ENCODE data around the gene MECP2. TPM values are rescaled to one million over a fixed set of nuclear protein-coding genes. Genes with fewer than 3 reads are reported as not detected.

Gene MECP2
- total RNA-seq, 1 experiment from 2014 or later: 20.4 TPM

DNA sequence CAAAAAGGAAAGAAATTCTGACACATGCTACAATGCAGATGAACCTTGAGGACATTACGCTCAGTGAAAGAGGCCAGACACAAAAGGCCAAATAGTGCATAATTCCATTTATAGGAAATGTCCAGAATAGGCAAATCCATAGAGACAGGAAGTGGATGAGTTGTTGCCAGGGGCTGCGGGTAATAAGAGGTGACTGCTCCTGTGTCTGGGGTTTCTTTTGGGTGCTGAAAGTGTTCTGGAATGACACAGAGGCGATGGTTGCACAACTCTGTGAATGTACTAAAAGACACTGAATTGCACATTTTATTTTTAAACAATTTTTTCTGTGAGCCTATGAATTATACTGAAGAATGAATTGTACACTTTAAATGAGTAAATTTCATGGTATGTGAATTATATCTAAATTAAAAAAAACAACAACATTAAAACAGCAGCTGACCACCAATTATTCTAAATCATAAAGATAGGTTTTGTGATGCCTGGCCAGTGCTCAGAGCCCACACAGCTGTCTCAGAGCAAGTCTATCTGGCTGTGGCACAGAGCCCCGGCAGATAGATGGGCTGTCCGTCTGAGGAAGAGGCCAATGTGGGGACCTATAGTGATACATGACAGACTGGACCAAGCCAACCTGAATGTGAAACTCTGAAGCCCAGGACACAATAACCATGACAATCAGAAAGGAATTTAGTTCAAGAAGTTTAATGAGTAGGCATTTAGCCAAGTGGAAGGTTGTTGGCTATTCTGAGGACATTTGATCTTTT is 54.3 kb downstream of the MECP2 start:
- Histone ChIP-seq H3K9ac (ENCODE audit: low read length) (no peak overlapping the region), H3K9me2 (replicated peaks; ENCODE audit: insufficient read depth, low read length) (no peaks in the 10 kb centered on the region), H2AFZ (ENCODE audit: low read length) (no peak overlapping the region), H3K4me1 (ENCODE audit: low read length) (no peaks in the 10 kb centered on the region), H3K4me2 (ENCODE audit: low read depth, low read length, poor library complexity, severe bottlenecking) (no peak overlapping the region), H3K9me3 (ENCODE audit: low read length) (no peaks in the 10 kb centered on the region), H3K27me3 (ENCODE audit: low read length) (no peaks in the 10 kb centered on the region), H3K4me3 (ENCODE audit: low read length) (no peak overlapping the region), H3K27ac (ENCODE audit: low read length) (no peak overlapping the region), H3K36me3 (ENCODE audit: insufficient read depth, low read length) (no peaks in the 10 kb centered on the region), H4K20me1 (ENCODE audit: insufficient read depth, low read depth, low read length) (no peaks in the 10 kb centered on the region), H3K79me2 (ENCODE audit: low read length) (peaks cover 50% of the 10 kb centered on the region)
- no peak for DNase-seq

DNA sequence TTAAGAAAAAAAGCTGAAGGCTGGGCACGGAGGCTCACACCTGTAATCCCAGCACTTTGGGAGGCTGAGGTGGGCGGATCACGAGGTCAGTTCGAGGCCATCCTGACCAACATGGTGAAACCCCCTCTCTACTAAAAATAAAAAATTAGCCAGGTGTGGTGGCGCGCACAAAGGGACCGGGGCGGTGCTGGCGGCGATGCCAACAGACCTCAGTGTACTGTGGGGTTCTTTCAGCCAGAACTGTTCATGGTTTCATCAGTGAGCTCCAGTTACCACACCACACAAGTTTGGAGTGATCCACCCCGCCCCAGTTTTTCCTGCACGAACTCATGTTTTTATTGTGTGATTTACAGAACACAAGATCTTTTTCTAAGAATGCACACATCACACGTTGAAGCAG is 56.7 kb downstream of the MECP2 start:
- no peaks in the 10 kb centered on the region for H3K4me1 ChIP-seq (ENCODE audit: low read length)
- H3K9me3 ChIP-seq (ENCODE audit: low read length): no peaks in the 10 kb centered on the region
- H3K4me2 ChIP-seq (ENCODE audit: low read depth, low read length, poor library complexity, severe bottlenecking): no peak overlapping the region
- no peaks in the 10 kb centered on the region for H3K9me2 ChIP-seq (replicated peaks; ENCODE audit: insufficient read depth, low read length)
- H2AFZ ChIP-seq (ENCODE audit: low read length): no peak overlapping the region
- H3K4me3 ChIP-seq (ENCODE audit: low read length): no peak overlapping the region
- peaks cover 32% of the 10 kb centered on the region for H3K79me2 ChIP-seq (ENCODE audit: low read length)
- DNase-seq: no peak
- no peaks in the 10 kb centered on the region for H3K27me3 ChIP-seq (ENCODE audit: low read length)
- no peaks in the 10 kb centered on the region for H4K20me1 ChIP-seq (ENCODE audit: insufficient read depth, low read depth, low read length)
- no peak overlapping the region for H3K27ac ChIP-seq (ENCODE audit: low read length)
- no peak overlapping the region for H3K9ac ChIP-seq (ENCODE audit: low read length)
- H3K36me3 ChIP-seq (ENCODE audit: insufficient read depth, low read length): no peaks in the 10 kb centered on the region

DNA sequence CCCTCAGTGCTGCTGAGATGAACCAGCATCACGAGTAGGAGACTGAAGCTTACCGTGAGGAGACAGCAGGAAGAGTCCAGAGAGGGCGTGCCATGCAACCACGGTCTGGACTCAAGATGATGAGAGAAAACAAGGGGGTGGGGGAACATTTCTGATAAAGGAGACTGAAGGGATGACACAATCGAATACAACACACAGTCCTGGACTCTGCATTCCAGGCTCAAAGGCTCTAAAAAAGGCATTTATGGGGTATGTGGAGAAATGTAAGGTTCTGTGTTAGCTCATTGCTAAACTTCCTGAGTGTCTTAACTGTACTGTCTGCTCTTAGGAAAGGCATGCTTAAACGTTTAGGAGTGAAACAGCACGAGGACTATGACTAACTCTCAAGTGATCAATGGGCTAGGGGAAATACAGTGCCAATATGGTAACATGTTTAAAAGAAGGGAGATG is 57.2 kb downstream of the MECP2 start:
- no peaks in the 10 kb centered on the region for H3K9me2 ChIP-seq (replicated peaks; ENCODE audit: insufficient read depth, low read length)
- no peaks in the 10 kb centered on the region for H3K36me3 ChIP-seq (ENCODE audit: insufficient read depth, low read length)
- H3K79me2 ChIP-seq (ENCODE audit: low read length): peaks cover 33% of the 10 kb centered on the region
- H3K27ac ChIP-seq (ENCODE audit: low read length): no peak overlapping the region
- no peak overlapping the region for H3K9ac ChIP-seq (ENCODE audit: low read length)
- no peaks in the 10 kb centered on the region for H3K4me1 ChIP-seq (ENCODE audit: low read length)
- H3K27me3 ChIP-seq (ENCODE audit: low read length): no peaks in the 10 kb centered on the region
- no peaks in the 10 kb centered on the region for H4K20me1 ChIP-seq (ENCODE audit: insufficient read depth, low read depth, low read length)
- H3K9me3 ChIP-seq (ENCODE audit: low read length): no peaks in the 10 kb centered on the region
- no peak overlapping the region for H3K4me3 ChIP-seq (ENCODE audit: low read length)
- H3K4me2 ChIP-seq (ENCODE audit: low read depth, low read length, poor library complexity, severe bottlenecking): no peak overlapping the region
- no peak overlapping the region for H2AFZ ChIP-seq (ENCODE audit: low read length)
- DNase-seq: no peak

DNA sequence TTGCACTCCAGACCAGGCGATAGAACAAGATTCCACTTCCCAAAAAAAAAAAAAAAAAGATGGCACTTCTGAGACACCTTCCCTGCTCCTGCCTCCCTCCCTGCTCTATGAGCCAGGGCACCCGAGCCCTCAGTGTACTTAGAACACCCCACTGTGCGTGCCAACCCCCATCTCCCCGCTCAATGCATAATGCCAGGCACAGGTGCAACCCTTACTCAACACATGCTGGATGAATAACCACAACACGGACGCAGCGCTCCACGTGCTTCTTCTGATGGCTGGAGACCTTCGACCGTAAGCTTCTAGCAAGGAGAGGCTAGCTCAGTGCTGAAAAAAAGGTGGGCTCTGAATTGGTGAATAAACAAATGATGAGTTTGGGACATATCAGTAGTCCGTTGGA is 57.9 kb downstream of the MECP2 start:
- Histone ChIP-seq H2AFZ (ENCODE audit: low read length) (no peak overlapping the region), H3K4me1 (ENCODE audit: low read length) (no peaks in the 10 kb centered on the region), H3K36me3 (ENCODE audit: insufficient read depth, low read length) (no peaks in the 10 kb centered on the region), H3K4me2 (ENCODE audit: low read depth, low read length, poor library complexity, severe bottlenecking) (no peak overlapping the region), H3K27me3 (ENCODE audit: low read length) (no peaks in the 10 kb centered on the region), H3K27ac (ENCODE audit: low read length) (no peak overlapping the region), H4K20me1 (ENCODE audit: insufficient read depth, low read depth, low read length) (no peaks in the 10 kb centered on the region), H3K9me3 (ENCODE audit: low read length) (no peaks in the 10 kb centered on the region), H3K79me2 (ENCODE audit: low read length) (peaks cover 28% of the 10 kb centered on the region), H3K4me3 (ENCODE audit: low read length) (no peak overlapping the region), H3K9ac (ENCODE audit: low read length) (no peak overlapping the region), H3K9me2 (replicated peaks; ENCODE audit: insufficient read depth, low read length) (no peaks in the 10 kb centered on the region)
- no peak for DNase-seq

DNA sequence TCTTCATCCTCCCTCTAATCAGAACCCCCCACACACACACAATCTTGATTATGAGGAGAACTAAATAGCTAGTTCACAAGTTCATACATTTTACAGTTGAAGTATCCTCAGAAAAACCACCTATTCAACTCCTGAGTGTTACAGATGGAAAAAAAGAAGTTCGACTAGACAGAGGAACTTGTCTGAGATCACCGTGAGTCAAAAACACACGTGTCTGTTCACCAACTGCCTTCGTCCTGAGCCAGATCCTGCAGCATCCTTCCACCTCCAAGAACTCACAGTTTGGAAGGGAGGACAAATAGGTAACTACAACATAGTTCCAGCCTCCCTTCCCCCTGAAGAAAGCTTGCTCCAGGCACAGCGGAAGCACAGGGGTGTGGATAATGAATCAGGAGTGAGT is 58.9 kb downstream of the MECP2 start:
- Histone ChIP-seq H4K20me1 (ENCODE audit: insufficient read depth, low read depth, low read length) (no peaks in the 10 kb centered on the region), H3K4me2 (ENCODE audit: low read depth, low read length, poor library complexity, severe bottlenecking) (no peak overlapping the region), H2AFZ (ENCODE audit: low read length) (no peak overlapping the region), H3K9me2 (replicated peaks; ENCODE audit: insufficient read depth, low read length) (no peaks in the 10 kb centered on the region), H3K27me3 (ENCODE audit: low read length) (no peaks in the 10 kb centered on the region), H3K27ac (ENCODE audit: low read length) (no peak overlapping the region), H3K9ac (ENCODE audit: low read length) (no peak overlapping the region), H3K36me3 (ENCODE audit: insufficient read depth, low read length) (no peaks in the 10 kb centered on the region), H3K79me2 (ENCODE audit: low read length) (peaks cover 25% of the 10 kb centered on the region), H3K4me3 (ENCODE audit: low read length) (no peak overlapping the region), H3K4me1 (ENCODE audit: low read length) (no peaks in the 10 kb centered on the region), H3K9me3 (ENCODE audit: low read length) (no peaks in the 10 kb centered on the region)
- no peak for DNase-seq

DNA sequence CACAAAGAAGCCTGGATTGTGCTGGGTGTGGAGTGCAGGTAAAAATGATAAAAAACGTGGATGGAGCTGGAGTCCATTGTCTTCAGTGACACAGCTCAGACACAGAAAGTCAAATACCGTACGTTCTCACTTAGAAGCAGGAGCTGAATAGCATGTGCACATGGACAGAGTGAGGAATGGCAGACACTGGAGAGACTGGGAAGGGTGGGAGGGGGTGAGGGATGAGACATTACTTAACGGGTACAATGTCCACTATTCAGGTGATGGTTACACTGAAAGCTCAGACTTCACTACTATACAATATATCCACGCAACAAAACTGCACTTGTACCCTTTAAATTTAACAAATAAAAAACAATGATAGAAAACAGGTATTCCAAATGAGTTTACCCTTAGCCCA is 59.8 kb downstream of the MECP2 start:
- no peaks in the 10 kb centered on the region for H3K9me2 ChIP-seq (replicated peaks; ENCODE audit: insufficient read depth, low read length)
- H4K20me1 ChIP-seq (ENCODE audit: insufficient read depth, low read depth, low read length): no peaks in the 10 kb centered on the region
- no peak overlapping the region for H3K4me2 ChIP-seq (ENCODE audit: low read depth, low read length, poor library complexity, severe bottlenecking)
- no peak overlapping the region for H2AFZ ChIP-seq (ENCODE audit: low read length)
- no peak overlapping the region for H3K27ac ChIP-seq (ENCODE audit: low read length)
- no peak for DNase-seq
- H3K4me1 ChIP-seq (ENCODE audit: low read length): no peaks in the 10 kb centered on the region
- H3K9me3 ChIP-seq (ENCODE audit: low read length): no peaks in the 10 kb centered on the region
- no peaks in the 10 kb centered on the region for H3K27me3 ChIP-seq (ENCODE audit: low read length)
- no peak overlapping the region for H3K9ac ChIP-seq (ENCODE audit: low read length)
- H3K36me3 ChIP-seq (ENCODE audit: insufficient read depth, low read length): no peaks in the 10 kb centered on the region
- no peak overlapping the region for H3K4me3 ChIP-seq (ENCODE audit: low read length)
- H3K79me2 ChIP-seq (ENCODE audit: low read length): peaks cover 19% of the 10 kb centered on the region

DNA sequence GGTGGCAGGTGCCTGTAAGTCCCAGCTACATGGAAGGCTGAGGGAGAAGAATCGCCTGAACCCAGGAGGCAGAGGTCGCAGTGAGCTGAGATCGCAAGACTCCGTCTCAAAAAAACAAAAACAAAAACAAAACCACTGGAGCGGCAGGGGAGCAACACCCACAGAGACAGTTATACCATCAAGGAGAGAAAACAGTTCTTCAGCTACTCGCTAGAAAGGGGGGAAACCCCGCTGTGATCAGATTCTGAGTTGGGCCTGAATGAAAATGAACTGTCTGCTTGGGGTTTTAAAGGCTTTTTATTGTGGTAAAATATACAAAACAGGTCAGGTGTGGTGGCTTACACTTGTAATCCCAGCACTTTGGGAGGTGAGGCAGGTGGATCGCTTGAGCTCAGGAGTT is 61.0 kb downstream of the MECP2 start:
- peaks cover 13% of the 10 kb centered on the region; the same call in 1 of the 2 replicates for H3K79me2 ChIP-seq (ENCODE audit: low read length)

DNA sequence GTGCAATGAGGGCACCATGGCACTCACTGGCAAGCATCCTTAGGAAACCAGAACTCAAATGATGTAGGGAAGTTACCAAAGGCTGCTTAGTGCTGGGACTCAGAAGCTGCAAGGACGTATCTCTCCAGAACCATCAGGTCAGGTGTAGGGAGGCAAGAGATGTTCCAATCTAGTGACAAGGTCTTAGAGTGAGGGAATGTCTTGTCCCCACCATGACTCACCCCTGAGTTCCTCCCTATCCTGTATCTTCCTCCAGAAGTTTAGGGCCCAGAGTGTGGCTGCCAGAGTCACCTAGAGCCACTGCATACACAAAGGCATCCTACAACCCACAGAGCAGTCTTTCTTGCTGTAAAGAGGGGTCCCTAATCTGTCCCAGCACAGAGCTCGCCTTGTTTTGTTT is 63.7 kb downstream of the MECP2 start:
- Histone ChIP-seq H3K79me2 (ENCODE audit: low read length) (peaks cover 6% of the 10 kb centered on the region; the same call in 1 of the 2 replicates), H4K20me1 (ENCODE audit: insufficient read depth, low read depth, low read length) (no peaks in the 10 kb centered on the region), H3K9me3 (ENCODE audit: low read length) (no peaks in the 10 kb centered on the region), H3K4me2 (ENCODE audit: low read depth, low read length, poor library complexity, severe bottlenecking) (no peak overlapping the region), H3K9me2 (replicated peaks; ENCODE audit: insufficient read depth, low read length) (no peaks in the 10 kb centered on the region), H2AFZ (ENCODE audit: low read length) (no peak overlapping the region), H3K27me3 (ENCODE audit: low read length) (no peaks in the 10 kb centered on the region), H3K4me1 (ENCODE audit: low read length) (no peaks in the 10 kb centered on the region), H3K27ac (ENCODE audit: low read length) (no peak overlapping the region), H3K9ac (ENCODE audit: low read length) (no peak overlapping the region), H3K36me3 (ENCODE audit: insufficient read depth, low read length) (no peaks in the 10 kb centered on the region), H3K4me3 (ENCODE audit: low read length) (no peak overlapping the region)
- DNase-seq: no peak

More for the DNA sequence above, 61.0 kb downstream of the MECP2 start:
- no peak overlapping the region for H3K27ac ChIP-seq (ENCODE audit: low read length)
- H3K9me3 ChIP-seq (ENCODE audit: low read length): no peaks in the 10 kb centered on the region
- H3K4me3 ChIP-seq (ENCODE audit: low read length): no peak overlapping the region
- no peak for DNase-seq
- no peaks in the 10 kb centered on the region for H3K9me2 ChIP-seq (replicated peaks; ENCODE audit: insufficient read depth, low read length)
- no peak overlapping the region for H3K9ac ChIP-seq (ENCODE audit: low read length)
- H3K4me1 ChIP-seq (ENCODE audit: low read length): no peaks in the 10 kb centered on the region
- no peaks in the 10 kb centered on the region for H3K27me3 ChIP-seq (ENCODE audit: low read length)
- no peaks in the 10 kb centered on the region for H4K20me1 ChIP-seq (ENCODE audit: insufficient read depth, low read depth, low read length)
- H3K4me2 ChIP-seq (ENCODE audit: low read depth, low read length, poor library complexity, severe bottlenecking): no peak overlapping the region
- H2AFZ ChIP-seq (ENCODE audit: low read length): no peak overlapping the region
- no peaks in the 10 kb centered on the region for H3K36me3 ChIP-seq (ENCODE audit: insufficient read depth, low read length)
